C1 segment of cervical spinal cord (tissue), 14 donors: ENCODE results near the gene GLOD5.

Experiments
- DNase-seq, 14 donors: peaks; one replicate each; lab custom pipeline; 2025; lab: John Stamatoyannopoulos, UW

The GLOD5 gene

DNA sequence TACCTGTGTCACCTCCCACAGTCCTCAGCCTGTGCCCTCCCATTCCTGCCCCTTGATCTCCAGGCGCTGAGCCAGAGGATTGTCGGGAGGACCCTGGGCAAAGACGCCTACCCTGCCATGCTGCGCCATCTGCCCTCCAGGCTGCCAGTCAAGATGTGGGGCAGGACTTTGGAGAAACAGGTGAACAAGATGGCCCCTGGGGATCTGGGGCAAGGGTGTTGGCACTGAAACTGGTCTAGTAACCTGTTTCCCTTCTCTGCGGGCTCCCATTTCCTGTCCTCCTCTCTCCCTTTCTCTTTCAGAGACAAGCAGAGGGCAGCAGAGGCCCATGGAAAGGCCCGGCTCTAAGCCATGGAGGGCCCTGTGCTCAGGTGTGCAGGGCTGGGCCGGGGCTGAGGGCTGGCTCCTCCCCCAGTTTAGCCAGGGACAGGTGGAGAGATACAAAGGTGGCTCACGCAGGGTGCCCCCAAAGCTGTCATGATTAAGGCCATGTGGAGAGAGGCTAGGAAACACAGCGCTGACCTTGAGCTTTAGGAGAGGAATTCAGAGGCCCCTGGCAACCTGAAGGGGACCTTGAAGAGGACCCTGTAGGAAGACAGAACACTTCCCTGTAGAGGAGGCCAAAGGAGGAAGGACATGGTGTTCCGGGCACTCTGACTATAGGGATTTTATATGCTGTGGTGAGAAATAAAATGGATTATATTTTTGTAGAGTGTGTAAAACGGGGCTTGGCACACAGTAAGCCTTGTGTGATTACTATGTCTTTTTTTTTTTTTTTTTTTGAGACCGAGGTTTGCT is at the start of gene GLOD5:
Gene GLOD5, plus strand, starts transcription at position 74 of the 798 bp plus-strand sequence. Its CDS starts 44 bp downstream, at position 118.
- peak in 1 of 14 donors; percentile 18 for DNase-seq

DNA sequence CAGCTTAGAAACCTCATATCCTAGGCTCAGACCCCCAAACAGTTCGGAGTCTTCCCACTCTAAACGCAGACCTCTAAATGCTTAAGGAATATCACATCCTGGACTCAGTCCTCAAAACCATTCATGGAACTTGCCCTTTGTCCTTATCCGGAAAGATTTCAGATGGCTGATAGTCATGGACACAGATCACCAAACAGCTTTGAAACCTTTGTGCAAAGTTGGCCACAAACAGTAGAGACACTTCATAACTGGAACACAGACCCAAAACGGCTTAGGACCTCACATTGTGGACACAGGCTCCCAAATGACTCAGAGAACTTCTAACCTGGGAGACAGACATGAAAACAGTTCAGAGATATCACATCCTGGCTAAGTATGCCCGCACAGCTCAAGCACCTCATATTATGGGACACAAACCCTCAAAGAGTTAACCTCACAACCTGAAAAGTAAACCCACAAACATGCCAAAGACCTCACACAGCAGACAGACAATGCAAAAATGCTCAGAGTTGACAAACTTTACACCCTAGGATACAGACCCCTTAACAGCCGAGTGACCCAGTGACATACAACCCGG is 49.5 kb upstream of the GLOD5 start:
- DNase-seq = no peak

DNA sequence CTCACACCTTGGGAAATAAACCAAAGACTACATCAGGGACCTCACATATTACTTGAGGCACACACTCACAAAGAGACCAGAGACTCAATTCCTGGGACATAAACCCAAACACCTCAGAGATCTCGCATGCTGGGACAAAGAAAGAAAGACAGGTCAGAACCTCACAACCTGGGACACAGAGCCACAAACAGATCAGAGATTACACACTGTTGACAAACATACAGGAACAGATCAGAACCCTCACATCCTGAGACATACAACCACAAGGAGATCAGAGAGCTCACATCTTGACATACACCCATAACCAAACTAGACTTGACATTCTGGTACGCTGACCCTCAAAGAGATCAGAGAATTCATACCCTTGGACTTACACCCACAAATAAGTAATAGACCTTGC is 47.7 kb upstream of the GLOD5 start:
- DNase-seq = no peak

DNA sequence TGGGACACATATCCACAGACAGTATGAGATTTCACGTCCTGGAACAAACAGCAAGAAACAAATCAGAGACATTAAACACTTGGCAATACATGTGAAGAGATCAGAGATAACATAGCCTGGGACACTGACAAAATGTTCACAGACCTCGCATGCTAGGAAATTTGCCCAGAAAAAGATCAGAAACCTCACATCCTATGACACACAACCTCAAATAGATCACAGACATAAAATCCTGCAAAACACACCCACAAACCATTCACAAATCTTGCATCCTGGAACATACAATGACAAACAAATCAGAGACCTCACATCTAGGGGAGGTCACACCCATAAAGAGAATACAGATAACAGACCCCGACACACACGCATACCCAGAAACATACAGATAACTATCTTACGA is 47.0 kb upstream of the GLOD5 start:
- no peak for DNase-seq

DNA sequence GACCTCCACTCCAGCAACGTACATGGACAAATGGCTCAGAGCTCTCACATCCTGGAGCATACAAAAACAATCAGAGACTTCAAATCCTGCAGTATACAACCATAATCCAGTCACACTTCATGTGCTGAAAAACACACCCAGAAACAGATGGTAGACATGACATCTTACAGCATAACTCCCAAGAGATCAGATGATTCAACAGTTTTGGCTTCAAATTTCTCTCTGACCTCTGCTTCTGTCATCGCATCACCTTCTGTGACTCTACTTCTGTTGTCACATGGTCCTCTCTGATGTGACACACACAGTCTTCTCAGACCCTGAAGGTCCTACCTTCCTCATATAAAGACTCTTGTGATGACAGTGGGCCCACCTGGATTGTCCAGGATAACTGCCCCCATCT is 46.5 kb upstream of the GLOD5 start:
- peak in 1 of 14 donors; percentile 5 for DNase-seq

DNA sequence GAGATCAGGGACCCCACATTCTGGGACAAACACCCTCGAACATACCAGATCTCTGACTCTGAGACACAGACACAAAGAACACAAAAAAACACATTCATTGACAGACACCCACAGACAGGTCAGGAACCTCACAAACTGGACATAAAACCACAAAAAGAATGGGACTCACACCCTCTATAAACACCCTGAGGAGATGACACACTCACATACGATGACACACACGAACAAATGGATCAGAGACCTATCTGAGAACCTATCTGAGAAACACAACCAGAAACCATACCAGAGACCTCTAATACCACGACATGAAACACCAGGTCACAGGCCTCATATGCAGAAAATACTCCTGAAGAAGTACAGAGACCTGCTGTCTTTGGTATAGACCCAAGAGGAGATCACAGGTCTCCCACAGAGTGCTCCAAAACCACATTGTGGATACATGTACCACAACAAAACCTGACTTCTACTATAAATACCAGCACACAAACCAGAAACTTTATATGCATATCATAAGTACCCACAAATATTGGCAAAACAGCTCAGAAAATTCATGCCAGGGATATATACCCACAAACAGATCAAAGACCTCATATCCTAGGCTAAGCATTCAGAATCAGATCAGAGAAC is 45.6 kb upstream of the GLOD5 start:
- DNase-seq = no peak

DNA sequence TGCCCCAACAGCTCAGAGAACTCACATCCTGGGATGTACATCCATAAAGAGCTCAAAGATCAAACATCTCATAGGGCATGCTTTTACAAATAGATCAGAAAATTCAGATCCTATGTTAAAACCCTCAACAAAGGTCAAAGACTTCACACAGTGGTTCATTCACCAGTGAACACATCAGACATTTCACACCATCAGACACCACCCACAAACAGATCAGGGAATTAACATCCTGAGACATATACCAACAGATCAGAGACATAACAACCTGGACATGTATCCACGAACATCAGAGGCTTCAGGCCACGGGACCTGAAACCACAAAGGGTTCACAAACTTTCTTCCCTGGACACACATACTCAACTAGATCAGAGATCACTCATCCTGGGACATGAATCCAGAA is 41.6 kb upstream of the GLOD5 start:
- no peak for DNase-seq

DNA sequence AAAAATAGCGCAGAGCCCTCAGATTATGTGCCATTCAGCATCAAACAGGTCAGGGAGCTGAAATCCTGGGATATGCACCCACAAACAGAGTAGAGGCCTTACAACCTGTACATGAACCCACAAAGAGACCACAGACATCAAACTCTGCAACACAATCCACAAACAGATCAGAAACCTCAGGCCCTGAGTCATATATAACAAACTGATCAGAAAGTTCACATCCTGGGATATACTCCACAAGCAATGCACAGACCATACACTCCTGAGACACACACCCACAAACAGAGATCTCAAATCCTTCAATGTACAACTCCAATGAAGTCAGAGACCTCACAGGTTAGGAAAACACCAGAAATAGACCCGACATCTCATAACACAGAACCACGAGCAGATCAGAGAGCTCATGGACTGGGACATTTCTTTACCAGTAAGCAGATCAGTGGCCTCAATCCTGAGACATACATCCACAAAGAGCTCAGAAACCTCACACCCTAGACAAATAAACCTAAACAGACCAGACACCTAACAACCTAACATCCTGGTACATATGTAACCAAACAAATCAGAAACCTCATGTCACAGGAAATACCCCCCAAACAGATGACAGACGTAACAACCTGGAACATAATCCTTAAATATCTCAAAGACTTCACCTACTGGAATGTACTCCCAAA is 40.8 kb upstream of the GLOD5 start:
- DNase-seq = no peak

DNA sequence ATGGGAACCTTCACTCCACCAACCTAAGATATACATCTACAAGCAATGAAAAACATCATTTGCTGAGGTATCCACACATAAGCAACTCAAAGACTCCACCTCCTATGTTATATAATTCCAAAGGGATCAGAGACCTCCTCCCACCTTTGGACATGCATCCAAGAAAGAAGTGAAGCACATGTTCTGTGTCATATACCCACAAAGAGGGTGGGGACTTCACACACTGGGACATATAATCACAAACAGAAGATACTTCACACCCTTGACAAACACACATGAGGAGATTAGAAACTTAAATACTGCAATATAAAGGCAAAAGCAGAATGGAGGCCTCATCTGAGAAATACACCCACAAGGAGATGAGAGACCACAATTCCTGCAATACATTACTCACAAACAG is 39.6 kb upstream of the GLOD5 start:
- DNase-seq = no peak

DNA sequence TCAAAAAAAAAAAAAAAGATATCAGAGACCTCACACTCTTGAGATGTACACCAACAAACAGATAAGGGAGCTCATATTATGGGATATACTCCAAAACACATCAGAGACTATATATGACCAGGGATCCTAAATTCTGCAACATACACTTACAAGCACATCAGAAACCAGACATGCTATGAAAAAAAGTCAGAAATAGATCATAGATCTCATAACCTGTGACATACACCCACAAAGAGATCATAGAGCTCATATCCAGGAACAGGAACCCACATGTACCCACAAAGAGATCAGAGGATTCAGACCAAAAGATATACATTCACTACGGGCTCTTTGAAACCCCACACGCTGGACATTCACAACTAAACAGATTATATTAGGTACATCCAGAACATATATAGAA is 35.0 kb upstream of the GLOD5 start:
- DNase-seq = no peak

DNA sequence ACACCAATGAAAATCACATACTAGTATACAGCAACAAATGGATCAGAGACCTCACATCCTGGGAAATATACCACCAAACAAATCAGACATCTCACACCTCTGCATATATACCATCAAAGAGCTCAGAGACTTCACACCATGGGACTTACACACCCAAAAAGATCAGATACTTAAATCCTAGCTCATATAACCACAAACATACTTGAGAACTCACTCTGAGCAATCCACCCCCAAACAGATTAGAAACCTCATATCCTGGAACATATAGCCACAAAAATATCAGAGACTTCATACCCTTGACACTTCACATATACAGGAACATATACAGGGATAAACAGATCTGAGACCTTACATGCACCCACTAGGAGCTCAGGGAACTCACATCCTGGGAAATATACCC is 32.9 kb upstream of the GLOD5 start:
- no peak for DNase-seq

DNA sequence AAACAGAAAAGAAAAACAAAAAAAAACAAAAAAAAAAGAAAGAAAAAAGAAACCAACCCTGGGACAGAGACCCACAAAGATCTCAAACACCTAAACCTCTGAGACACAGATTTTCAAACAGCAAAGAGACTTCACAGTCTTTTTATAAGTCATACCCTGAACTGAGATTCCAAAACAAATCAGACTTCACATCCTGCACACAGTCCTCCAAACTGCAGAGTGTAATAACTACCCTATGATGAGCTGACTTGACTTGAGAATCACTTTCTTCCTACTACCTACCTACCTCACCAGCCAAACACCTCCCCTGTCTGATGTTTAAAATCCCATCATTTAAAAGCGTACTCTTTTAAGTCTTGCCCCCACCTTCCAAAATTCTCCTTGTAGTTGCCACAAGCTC is 25.2 kb upstream of the GLOD5 start:
- no peak for DNase-seq

DNA sequence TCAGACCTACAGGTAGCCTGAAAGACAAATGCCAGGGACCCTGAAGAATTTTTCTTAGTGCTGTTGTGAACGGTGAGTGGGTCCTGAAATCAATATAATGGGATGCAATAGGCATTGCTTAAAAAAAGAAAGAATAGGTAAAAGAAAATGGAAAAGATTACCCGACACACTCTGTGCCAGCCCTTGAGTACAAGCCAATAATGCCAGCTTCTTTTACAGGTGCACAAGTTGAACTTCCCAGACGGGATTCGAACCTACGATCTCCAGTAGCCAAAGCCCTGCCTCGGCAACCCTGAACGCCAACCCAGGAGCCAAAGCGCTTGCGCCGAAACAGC is 24.7 kb upstream of the GLOD5 start:
- DNase-seq = no peak

DNA sequence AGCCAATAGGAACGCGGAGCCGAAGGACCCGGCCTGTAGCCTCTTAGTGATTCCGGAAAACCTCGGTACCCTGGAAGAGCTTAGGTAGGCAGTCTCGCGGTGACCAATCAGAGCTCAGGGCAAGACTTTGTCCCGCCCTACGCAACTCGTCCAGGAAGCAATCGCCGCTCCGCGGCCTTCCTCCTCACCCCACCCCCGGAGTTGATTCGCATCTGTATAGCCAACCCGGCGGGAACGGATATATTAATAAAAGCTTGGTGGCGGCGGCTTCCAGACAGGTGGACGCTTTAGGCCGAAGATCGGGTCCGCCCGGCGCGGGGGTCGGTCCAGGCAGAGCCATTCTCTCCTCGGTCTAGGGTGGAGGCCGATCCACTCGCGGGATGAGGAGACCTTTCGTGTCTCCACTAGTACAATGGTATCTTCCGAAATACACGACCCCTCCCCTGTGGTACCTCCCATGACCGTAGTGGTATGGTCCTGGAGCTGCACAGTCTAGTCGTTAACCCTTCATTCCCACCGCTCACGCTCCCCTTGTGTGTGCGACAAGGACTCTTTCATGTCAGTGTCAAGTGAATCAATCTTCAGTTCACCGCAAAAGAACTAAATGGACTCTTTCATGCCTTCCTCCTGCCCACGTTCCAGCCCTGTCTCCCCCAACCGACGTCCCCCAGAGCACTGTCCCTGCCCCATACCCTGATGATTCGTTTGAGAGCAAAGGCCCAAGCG is 24.2 kb upstream of the GLOD5 start:
- peak; percentile 25 to 93 (median 82) for DNase-seq

DNA sequence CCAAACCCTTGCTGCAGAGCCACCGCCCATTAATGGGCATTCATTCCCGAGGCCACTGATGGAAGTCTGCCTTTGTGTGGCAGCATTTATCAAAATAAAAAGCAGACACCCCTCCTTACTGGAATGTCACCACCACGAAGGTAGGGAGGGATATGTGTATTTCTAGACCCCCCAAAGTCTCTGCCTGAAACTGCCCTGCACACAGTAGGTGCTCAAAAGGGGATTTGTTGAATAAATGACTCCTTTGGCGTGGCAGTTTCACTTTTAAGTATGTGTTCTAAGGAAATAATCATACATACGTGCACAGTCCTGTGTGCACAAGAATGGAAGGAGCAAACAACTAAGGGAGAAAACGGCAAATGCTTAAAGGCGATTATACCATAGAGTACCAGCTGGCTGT is 23.6 kb upstream of the GLOD5 start:
- no peak for DNase-seq

DNA sequence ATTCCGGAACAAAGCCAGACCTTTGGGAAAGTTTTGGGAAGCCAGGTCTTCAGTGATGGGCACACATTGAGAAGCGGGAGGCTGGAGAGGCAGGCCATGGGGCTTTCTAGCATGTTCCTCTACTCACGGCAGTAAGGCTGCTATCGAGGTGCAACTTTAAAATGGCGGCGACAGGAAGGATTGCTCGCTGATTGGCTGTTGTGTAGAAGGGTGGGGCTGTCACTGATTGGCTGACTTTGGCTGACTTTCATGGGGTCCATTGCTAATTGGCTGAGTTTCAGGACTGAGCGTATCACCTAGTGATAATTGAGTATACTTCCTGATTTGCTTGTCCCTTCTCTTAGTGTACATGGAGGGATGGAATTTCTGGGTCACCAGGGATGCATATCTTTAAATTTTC is 19.7 kb upstream of the GLOD5 start:
- DNase-seq = no peak

DNA sequence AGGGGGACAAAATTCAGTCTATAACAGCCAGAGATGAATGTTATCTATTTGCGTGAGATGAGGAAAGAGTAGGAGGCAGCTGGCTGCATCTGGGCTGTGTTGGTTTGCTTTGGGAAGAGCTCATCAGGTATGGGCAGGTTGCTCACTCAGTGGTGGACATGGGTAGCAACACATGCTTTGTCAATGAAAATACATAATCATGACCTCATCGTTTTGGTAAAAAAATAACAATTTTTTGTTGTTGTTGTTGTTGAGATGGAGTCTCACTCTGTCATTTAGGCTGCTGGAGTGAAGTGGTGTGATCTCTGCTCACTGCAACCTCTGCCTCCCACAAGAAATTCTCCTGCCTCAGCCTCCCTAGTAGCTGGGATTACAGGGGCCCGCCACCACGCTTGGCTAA is 16.3 kb upstream of the GLOD5 start:
- no peak for DNase-seq

DNA sequence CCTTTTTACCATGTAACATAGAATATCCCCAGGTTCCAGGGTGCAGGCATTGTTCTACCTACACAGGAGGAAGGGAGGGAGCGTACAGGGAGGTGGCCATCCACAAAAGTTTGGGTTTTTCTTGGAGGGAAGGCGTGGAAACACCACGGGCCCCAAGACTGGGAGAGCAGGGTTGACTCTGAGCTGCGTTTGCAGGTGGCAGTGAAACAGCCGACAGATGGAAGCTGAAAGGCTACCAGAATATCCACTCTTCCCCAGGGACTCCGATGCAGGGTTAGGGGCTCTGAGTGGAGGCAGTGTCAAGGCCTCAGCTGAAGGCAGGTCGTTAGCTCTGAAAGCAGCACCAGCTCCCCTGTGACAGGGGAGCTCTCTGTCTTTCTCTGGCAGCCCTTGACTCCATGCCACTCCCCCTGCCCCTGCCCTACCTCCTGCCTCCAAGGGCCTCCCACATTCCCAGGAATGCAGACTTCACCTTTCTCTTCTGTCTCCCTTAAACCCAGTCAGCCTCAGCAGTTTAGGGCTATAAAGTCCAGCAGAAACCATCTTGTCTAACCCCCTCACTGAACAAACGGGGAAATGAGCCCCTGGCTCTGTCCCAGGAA is 14.0 kb upstream of the GLOD5 start:
- DNase-seq = no peak

DNA sequence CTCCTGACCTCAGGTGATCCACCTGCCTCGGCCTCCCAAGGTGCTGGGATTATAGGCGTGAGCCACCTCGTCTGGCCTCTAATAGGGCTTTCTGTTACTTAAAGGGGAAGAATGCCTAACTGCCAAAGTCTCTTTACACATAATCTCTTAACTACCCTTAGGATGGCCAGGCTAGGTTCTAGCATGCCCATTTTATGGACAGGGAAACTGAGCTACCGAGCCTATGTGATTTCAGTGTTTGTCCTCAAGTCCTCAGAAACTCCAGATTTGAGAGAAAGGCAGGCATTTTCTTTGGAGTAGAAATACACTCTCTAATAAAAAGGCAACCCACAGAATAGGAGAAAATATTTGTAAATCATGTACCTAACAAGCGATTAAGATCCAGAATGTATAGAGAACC is 12.4 kb upstream of the GLOD5 start:
- no peak for DNase-seq

DNA sequence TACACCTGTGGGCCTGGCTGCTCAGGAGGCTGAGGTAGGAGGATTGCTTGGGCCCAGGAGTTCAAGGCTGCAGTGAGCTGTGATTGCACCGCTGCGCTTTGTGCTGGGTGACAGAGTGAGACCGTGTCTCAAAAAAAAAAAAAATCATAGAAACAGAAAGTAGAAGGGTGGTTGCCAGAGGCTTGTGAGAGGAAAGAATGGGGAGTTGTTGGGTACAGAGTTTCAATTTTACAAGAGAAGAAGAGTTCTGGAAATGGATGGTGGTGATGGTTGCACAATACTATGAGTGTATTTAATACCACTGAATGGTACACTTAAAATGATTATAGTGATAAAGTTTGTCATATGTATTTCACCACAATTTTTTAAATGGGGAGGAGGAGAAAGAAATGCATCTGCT is 10.2 kb upstream of the GLOD5 start:
- DNase-seq = no peak

DNA sequence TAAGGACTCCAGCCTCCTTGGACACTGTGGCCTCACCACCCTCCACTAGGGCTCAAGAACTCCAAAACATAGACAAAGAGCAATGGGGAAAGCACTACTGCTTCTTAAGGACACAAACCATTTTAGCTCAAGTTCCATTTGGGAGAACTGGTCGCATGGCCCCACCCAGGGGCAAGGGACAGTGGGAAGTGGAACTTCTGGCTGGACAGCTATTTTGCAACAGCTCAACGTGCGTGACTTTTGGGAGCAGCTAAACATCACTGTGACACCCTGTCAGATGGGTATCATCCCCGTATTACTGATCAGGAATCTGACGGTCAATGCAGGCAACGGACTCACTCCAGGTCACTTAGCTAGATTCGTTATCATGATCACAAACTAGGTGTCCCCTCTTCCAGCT is 9.0 kb upstream of the GLOD5 start:
- no peak for DNase-seq
